ENCODE data around the gene SCRN3. TPM values are rescaled to one million over a fixed set of nuclear protein-coding genes. Genes with fewer than 3 reads are reported as not detected.
"Not testable (repeated sequence)": the region's sequence is repeated elsewhere in the genome, so short reads cannot be mapped to it uniquely, and the experiment has no call there.

The SCRN3 gene
- total RNA-seq, 1 experiment from 2014 or later = 26.4 TPM

DNA sequence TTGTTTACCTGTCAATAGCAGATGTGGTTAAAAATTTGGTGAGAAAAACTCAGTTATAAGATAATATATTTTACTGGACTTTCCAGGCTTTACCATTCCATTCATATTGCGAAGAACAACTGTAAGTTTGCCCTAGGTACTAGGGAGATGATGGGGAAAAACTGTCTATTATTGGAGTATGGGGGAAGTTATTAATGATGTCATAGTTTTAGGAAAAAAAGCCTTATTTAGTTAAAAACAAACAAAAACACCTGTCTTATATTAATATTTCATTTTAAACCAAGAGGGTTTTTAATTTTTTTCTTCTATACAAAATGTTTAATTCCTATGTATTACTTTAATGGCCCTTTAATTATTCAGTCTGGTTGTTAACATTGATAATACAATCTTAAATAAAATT is 42.5 kb upstream of the SCRN3 start:
- no peak overlapping the region for H3K4me3 Mint-ChIP-seq (ENCODE audit: unreplicated experiment)
- ChIA-PET POLR2A (no interaction called here), CTCF (no interaction called here)
- no peak overlapping the region for H3K4me3 ChIP-seq (ENCODE audit: low read depth, low read length)
- H3K36me3 Mint-ChIP-seq (ENCODE audit: insufficient read depth, unreplicated experiment) = peaks cover 11% of the 10 kb centered on the region
- H3K27me3 ChIP-seq (replicated peaks; ENCODE audit: control insufficient read depth, insufficient read depth, low read length) = no peaks in the 10 kb centered on the region
- H3K9me3 Mint-ChIP-seq (ENCODE audit: unreplicated experiment) = no peaks in the 10 kb centered on the region
- no peak for DNase-seq
- H3K36me3 ChIP-seq (ENCODE audit: control insufficient read depth, insufficient read depth, low read length) = no peaks in the 10 kb centered on the region
- no peaks in the 10 kb centered on the region for H3K27me3 Mint-ChIP-seq (ENCODE audit: insufficient read depth, unreplicated experiment)
- intact Hi-C loops (cut with micrococcal nuclease; ENCODE audit: unreplicated experiment) = no loop called here
- TF ChIP-seq, protein P1, sequence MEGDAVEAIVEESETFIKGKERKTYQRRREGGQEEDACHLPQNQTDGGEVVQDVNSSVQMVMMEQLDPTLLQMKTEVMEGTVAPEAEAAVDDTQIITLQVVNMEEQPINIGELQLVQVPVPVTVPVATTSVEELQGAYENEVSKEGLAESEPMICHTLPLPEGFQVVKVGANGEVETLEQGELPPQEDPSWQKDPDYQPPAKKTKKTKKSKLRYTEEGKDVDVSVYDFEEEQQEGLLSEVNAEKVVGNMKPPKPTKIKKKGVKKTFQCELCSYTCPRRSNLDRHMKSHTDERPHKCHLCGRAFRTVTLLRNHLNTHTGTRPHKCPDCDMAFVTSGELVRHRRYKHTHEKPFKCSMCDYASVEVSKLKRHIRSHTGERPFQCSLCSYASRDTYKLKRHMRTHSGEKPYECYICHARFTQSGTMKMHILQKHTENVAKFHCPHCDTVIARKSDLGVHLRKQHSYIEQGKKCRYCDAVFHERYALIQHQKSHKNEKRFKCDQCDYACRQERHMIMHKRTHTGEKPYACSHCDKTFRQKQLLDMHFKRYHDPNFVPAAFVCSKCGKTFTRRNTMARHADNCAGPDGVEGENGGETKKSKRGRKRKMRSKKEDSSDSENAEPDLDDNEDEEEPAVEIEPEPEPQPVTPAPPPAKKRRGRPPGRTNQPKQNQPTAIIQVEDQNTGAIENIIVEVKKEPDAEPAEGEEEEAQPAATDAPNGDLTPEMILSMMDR (IDR thresholded peaks at IDR 0.05; ENCODE audit: insufficient read depth in 1 of 2, low read depth in 1 of 2, low read length in 1 of 2, severe bottlenecking in 1 of 2, unreplicated experiment in 1 of 2) = no peak
- H3K4me1 ChIP-seq = no peaks in the 10 kb centered on the region
- no peaks in the 10 kb centered on the region for H3K4me1 Mint-ChIP-seq (ENCODE audit: low read depth, unreplicated experiment)
- no TSS peak for BruUV-seq (replicated peaks)
- H3K27ac Mint-ChIP-seq (ENCODE audit: unreplicated experiment) = no peak overlapping the region
- no peaks in the 10 kb centered on the region for H3K9me3 ChIP-seq

DNA sequence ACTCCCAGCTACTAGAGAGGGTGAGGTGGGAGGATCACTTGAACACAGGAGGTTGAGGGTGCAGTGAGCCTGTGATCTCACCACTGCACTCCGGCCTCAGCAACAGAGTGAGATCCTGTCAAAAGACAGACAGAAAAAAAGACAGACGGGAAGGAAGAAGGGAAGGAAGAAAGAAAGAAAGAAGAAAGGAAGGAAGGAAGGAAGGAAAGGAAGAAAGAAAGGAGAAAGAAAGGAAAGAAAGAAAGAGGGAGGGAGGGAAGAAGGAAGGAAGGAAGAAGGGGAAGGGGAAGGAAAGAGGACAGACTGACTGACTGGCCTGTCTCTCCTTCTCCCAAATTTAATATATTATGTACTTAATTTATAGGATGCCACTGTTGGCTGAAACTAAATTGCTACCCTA is 39.2 kb upstream of the SCRN3 start:
- Histone ChIP-seq H3K4me3 (ENCODE audit: low read depth, low read length) (no peak overlapping the region), H3K36me3 (ENCODE audit: control insufficient read depth, insufficient read depth, low read length) (no peaks in the 10 kb centered on the region), H3K27me3 (replicated peaks; ENCODE audit: control insufficient read depth, insufficient read depth, low read length) (no peaks in the 10 kb centered on the region), H3K4me1 (no peaks in the 10 kb centered on the region), H3K9me3 (no peaks in the 10 kb centered on the region)
- no peak overlapping the region for H3K4me3 Mint-ChIP-seq (ENCODE audit: unreplicated experiment)
- TF ChIP-seq, protein P1 (IDR thresholded peaks at IDR 0.05; ENCODE audit: insufficient read depth in 1 of 2, low read depth in 1 of 2, low read length in 1 of 2, severe bottlenecking in 1 of 2, unreplicated experiment in 1 of 2) = no peak
- ChIA-PET CTCF (no interaction called here), POLR2A (no interaction called here)
- no peak overlapping the region for H3K27ac Mint-ChIP-seq (ENCODE audit: unreplicated experiment)
- DNase-seq = no peak
- no peaks in the 10 kb centered on the region for H3K27me3 Mint-ChIP-seq (ENCODE audit: insufficient read depth, unreplicated experiment)
- H3K9me3 Mint-ChIP-seq (ENCODE audit: unreplicated experiment) = no peaks in the 10 kb centered on the region
- H3K4me1 Mint-ChIP-seq (ENCODE audit: low read depth, unreplicated experiment) = no peaks in the 10 kb centered on the region
- intact Hi-C loops (cut with micrococcal nuclease; ENCODE audit: unreplicated experiment) = no loop called here
- BruUV-seq (replicated peaks) = no TSS peak
- peaks cover 7% of the 10 kb centered on the region for H3K36me3 Mint-ChIP-seq (ENCODE audit: insufficient read depth, unreplicated experiment)

DNA sequence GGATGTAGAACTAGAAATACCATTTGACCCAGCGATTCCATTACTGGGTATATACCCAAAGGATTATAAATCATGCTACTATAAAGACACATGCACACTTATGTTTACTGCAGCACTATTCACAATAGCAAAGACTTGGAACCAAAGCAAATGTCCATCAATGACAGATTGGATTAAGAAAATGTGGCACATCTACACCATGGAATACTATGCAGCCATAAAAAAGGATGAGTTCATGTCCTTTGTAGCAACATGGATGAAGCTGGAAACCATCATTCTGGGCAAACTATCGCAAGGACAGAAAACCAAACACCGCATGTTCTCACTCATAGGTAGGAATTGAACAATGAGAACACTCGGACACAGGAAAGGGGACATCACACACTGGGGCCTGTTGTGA is 35.9 kb upstream of the SCRN3 start:
- DNase-seq; H3K4me3 Mint-ChIP-seq (ENCODE audit: unreplicated experiment); H3K36me3 ChIP-seq (ENCODE audit: control insufficient read depth, insufficient read depth, low read length); POLR2A ChIA-PET; H3K9me3 Mint-ChIP-seq (ENCODE audit: unreplicated experiment); H3K4me1 ChIP-seq; intact Hi-C loops (cut with micrococcal nuclease; ENCODE audit: unreplicated experiment); H3K4me1 Mint-ChIP-seq (ENCODE audit: low read depth, unreplicated experiment); H3K27me3 ChIP-seq (replicated peaks; ENCODE audit: control insufficient read depth, insufficient read depth, low read length); H3K27ac Mint-ChIP-seq (ENCODE audit: unreplicated experiment); H3K27me3 Mint-ChIP-seq (ENCODE audit: insufficient read depth, unreplicated experiment); H3K4me3 ChIP-seq (ENCODE audit: low read depth, low read length); BruUV-seq (replicated peaks): not testable (repeated sequence)
- H3K36me3 Mint-ChIP-seq (ENCODE audit: insufficient read depth, unreplicated experiment) = peaks cover 23% of the 10 kb centered on the region
- peaks cover 10% of the 10 kb centered on the region for H3K9me3 ChIP-seq
- CTCF ChIA-PET = interaction anchor here (0.6 kb wide), 1 partner anchor 338 kb away, joined by 4 read pairs; no protein-coding TSS in a partner anchor

DNA sequence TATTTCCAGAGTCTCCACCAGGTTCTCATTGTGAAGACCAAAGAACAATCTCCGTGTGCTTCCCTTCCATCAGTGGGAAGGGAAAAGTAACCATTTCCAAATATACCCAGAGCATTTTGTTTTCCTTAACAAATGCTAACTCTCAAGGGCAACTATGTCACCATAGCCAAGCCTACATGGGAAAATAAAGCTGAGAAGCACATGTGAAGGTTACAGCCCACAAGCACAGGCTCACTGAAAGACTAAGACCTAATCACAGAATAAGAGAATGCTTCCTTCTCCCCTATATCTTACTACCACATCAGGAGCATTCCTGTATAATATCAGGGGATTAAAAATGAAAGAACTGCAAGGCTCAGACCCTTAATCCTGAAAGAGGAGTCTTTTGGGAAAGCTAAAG is 32.6 kb upstream of the SCRN3 start:
- BruUV-seq (replicated peaks) = no TSS peak
- TF ChIP-seq, protein P1 (IDR thresholded peaks at IDR 0.05; ENCODE audit: insufficient read depth in 1 of 2, low read depth in 1 of 2, low read length in 1 of 2, severe bottlenecking in 1 of 2, unreplicated experiment in 1 of 2) = no peak
- no peak for DNase-seq
- Mint-ChIP-seq H3K9me3 (ENCODE audit: unreplicated experiment) (peaks cover 27% of the 10 kb centered on the region), H3K27me3 (ENCODE audit: insufficient read depth, unreplicated experiment) (no peaks in the 10 kb centered on the region), H3K4me3 (ENCODE audit: unreplicated experiment) (no peak overlapping the region), H3K4me1 (ENCODE audit: low read depth, unreplicated experiment) (no peaks in the 10 kb centered on the region), H3K27ac (ENCODE audit: unreplicated experiment) (no peak overlapping the region), H3K36me3 (ENCODE audit: insufficient read depth, unreplicated experiment) (peaks cover 38% of the 10 kb centered on the region)
- no peaks in the 10 kb centered on the region; the same call in 1 of the 2 replicates for H3K36me3 ChIP-seq (ENCODE audit: control insufficient read depth, insufficient read depth, low read length)
- intact Hi-C loops (cut with micrococcal nuclease; ENCODE audit: unreplicated experiment) = no loop called here
- H3K4me1 ChIP-seq = no peaks in the 10 kb centered on the region
- H3K27me3 ChIP-seq (replicated peaks; ENCODE audit: control insufficient read depth, insufficient read depth, low read length) = no peaks in the 10 kb centered on the region
- POLR2A ChIA-PET = no interaction called here
- no peak overlapping the region for H3K4me3 ChIP-seq (ENCODE audit: low read depth, low read length)
- peaks cover 13% of the 10 kb centered on the region for H3K9me3 ChIP-seq
- CTCF ChIA-PET = no interaction called here

DNA sequence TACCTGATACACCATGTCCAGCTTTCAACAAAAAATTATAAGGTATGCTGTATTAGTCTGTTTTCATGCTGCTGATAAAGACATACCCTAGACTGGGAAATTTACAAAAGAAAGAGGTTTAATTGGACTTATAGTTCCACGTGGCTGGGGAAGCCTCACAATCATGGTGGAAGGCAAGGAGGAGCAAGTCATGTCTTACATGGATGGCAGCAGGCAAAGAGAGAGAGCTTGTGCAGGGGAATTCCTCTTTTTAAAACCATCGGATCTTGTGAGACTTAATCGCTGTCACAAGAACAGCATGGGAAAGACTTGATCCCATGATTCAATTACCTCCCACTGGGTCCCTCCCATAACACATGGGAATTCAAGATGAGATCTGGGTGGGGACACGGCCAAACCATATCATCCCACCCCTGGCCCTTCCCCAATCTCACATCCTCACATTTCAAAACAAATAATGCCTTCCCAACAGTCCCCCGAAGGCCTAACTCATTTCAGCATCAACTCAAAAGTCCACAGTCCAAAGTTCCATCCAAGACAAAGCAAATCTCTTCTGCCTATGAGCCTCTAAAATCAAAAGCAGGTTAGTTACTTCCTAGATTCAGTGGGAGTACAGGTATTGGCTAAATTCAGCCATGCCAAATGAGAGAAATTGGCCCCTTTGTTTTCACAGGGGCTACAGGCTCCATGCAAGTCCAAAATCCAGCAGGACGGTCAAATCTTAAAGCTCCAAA is 31.9 kb upstream of the SCRN3 start:
- H3K4me1 Mint-ChIP-seq (ENCODE audit: low read depth, unreplicated experiment); intact Hi-C loops (cut with micrococcal nuclease; ENCODE audit: unreplicated experiment); BruUV-seq (replicated peaks); H3K36me3 ChIP-seq (ENCODE audit: control insufficient read depth, insufficient read depth, low read length); H3K4me3 Mint-ChIP-seq (ENCODE audit: unreplicated experiment); CTCF ChIA-PET; H3K27ac Mint-ChIP-seq (ENCODE audit: unreplicated experiment); H3K27me3 Mint-ChIP-seq (ENCODE audit: insufficient read depth, unreplicated experiment); DNase-seq; H3K27me3 ChIP-seq (replicated peaks; ENCODE audit: control insufficient read depth, insufficient read depth, low read length); H3K4me1 ChIP-seq; POLR2A ChIA-PET; H3K4me3 ChIP-seq (ENCODE audit: low read depth, low read length): not testable (repeated sequence)
- H3K9me3 ChIP-seq = peaks cover 13% of the 10 kb centered on the region
- H3K9me3 Mint-ChIP-seq (ENCODE audit: unreplicated experiment) = peaks cover 27% of the 10 kb centered on the region
- H3K36me3 Mint-ChIP-seq (ENCODE audit: insufficient read depth, unreplicated experiment) = peaks cover 38% of the 10 kb centered on the region
